Measurements from ENCODE around the gene ARHGAP31.
"Not testable (repeated sequence)": the region's sequence is repeated elsewhere in the genome, so short reads cannot be mapped to it uniquely, and the experiment has no call there.

ARHGAP31 gene

GRCh38 chr3:119343719-119344118, 49.5 kb downstream of the ARHGAP31 start:
- peaks cover 6 to 21% (median 12%) of the 10 kb centered on the region in 10 experiments; a peak in 16 of 20 replicates for H3K4me1 ChIP-seq
- no peak overlapping the region for H3K27ac ChIP-seq
- no peak overlapping the region for H3K9ac ChIP-seq
- no peak overlapping the region for H3K4me3 ChIP-seq
- no peaks in the 10 kb centered on the region for H3K9me3 ChIP-seq (replicated peaks in 1 of 11)
- no peaks in the 10 kb centered on the region for H3K27me3 ChIP-seq
- peak overlapping the region in 7 of 11 experiments; percentile 1 to 52 (median 27); a peak in 9 of 22 replicates for H3K4me2 ChIP-seq
- no peak for TF ChIP-seq Cebpa-rat (IDR thresholded peaks at IDR 0.05)
- H3K36me3 ChIP-seq, result peaks cover 0 to 29% (median 0%) of the 10 kb centered on the region in 11 experiments; a peak in 3 of 22 replicates
- peaks cover 0 to 17% (median 0%) of the 10 kb centered on the region in 11 experiments; a peak in 3 of 22 replicates for H4K20me1 ChIP-seq

- Histone ChIP-seq H3K27me3 (no peaks in the 10 kb centered on the region), H3K9me3 (replicated peaks in 1 of 11) (no peaks in the 10 kb centered on the region), H3K4me3 (no peak overlapping the region), H3K36me3 (peaks cover 0 to 29% (median 0%) of the 10 kb centered on the region in 11 experiments; a peak in 3 of 22 replicates), H3K9ac (no peak overlapping the region), H3K27ac (no peak overlapping the region), H4K20me1 (peaks cover 0 to 30% (median 0%) of the 10 kb centered on the region in 11 experiments; a peak in 4 of 22 replicates), H3K4me2 (no peak overlapping the region), H3K4me1 (peaks cover 22 to 39% (median 32%) of the 10 kb centered on the region in 10 experiments)
- no peak for TF ChIP-seq Cebpa-rat (IDR thresholded peaks at IDR 0.05)
Observed at GRCh38 chr3:119346076-119346496, 51.9 kb downstream of the ARHGAP31 start.

GRCh38 chr3:119347036-119347435, 52.9 kb downstream of the ARHGAP31 start:
- Histone ChIP-seq H4K20me1 (peaks cover 0 to 36% (median 0%) of the 10 kb centered on the region in 11 experiments; a peak in 4 of 22 replicates), H3K9me3 (replicated peaks in 1 of 11) (no peaks in the 10 kb centered on the region), H3K4me1 (peaks cover 32 to 48% (median 41%) of the 10 kb centered on the region in 10 experiments), H3K36me3 (peaks cover 0 to 29% (median 0%) of the 10 kb centered on the region in 11 experiments; a peak in 3 of 22 replicates), H3K9ac (no peak overlapping the region), H3K4me2 (no peak overlapping the region), H3K27me3 (no peaks in the 10 kb centered on the region), H3K4me3 (no peak overlapping the region), H3K27ac (no peak overlapping the region)
- TF ChIP-seq Cebpa-rat (IDR thresholded peaks at IDR 0.05), result no peak

GRCh38 chr3:119349354-119350041, 55.3 kb downstream of the ARHGAP31 start:
- Histone ChIP-seq H3K9me3 (replicated peaks in 1 of 11) (no peaks in the 10 kb centered on the region), H3K4me1 (peaks cover 43 to 55% (median 51%) of the 10 kb centered on the region in 10 experiments), H3K27ac (no peak overlapping the region), H3K27me3 (no peaks in the 10 kb centered on the region), H3K4me2 (peak overlapping the region; percentile 3 to 73 (median 51); a peak in 20 of 22 replicates), H4K20me1 (peaks cover 0 to 48% (median 0%) of the 10 kb centered on the region in 11 experiments; a peak in 4 of 22 replicates), H3K36me3 (peaks cover 0 to 29% (median 0%) of the 10 kb centered on the region in 11 experiments; a peak in 3 of 22 replicates), H3K4me3 (no peak overlapping the region), H3K9ac (no peak overlapping the region)
- TF ChIP-seq Cebpa-rat (IDR thresholded peaks at IDR 0.05), result no peak

- TF ChIP-seq Cebpa-rat (IDR thresholded peaks at IDR 0.05), result no peak
- Histone ChIP-seq H3K9me3 (replicated peaks in 1 of 11) (no peaks in the 10 kb centered on the region), H3K4me1 (peaks cover 43 to 55% (median 51%) of the 10 kb centered on the region in 10 experiments), H3K27ac (no peak overlapping the region), H3K9ac (no peak overlapping the region), H3K36me3 (peaks cover 0 to 32% (median 0%) of the 10 kb centered on the region in 11 experiments; a peak in 3 of 22 replicates), H3K4me3 (no peak overlapping the region), H3K27me3 (no peaks in the 10 kb centered on the region), H3K4me2 (peak overlapping the region; percentile 38 to 73 (median 51)), H4K20me1 (peaks cover 0 to 47% (median 0%) of the 10 kb centered on the region in 11 experiments; a peak in 4 of 22 replicates)
Observed at GRCh38 chr3:119350114-119350513, 55.9 kb downstream of the ARHGAP31 start.

- Histone ChIP-seq H3K27me3 (no peaks in the 10 kb centered on the region), H3K9me3 (replicated peaks in 1 of 11) (no peaks in the 10 kb centered on the region), H3K36me3 (peaks cover 0 to 19% (median 0%) of the 10 kb centered on the region in 11 experiments; a peak in 2 of 22 replicates), H3K4me1 (peaks cover 43 to 55% (median 51%) of the 10 kb centered on the region in 10 experiments), H3K4me2 (peak overlapping the region; percentile 44 to 73 (median 57)), H3K9ac (no peak overlapping the region), H4K20me1 (peaks cover 0 to 39% (median 0%) of the 10 kb centered on the region in 11 experiments; a peak in 4 of 22 replicates), H3K27ac (peak overlapping the region in 4 of 11 experiments; percentile 3 to 34 (median 12); a peak in 4 of 22 replicates), H3K4me3 (no peak overlapping the region)
- no peak for TF ChIP-seq Cebpa-rat (IDR thresholded peaks at IDR 0.05)
Observed at GRCh38 chr3:119351581-119351980, 57.4 kb downstream of the ARHGAP31 start.

GRCh38 chr3:119352034-119352609, 57.9 kb downstream of the ARHGAP31 start:
- peaks cover 0 to 45% (median 0%) of the 10 kb centered on the region in 11 experiments; a peak in 4 of 22 replicates for H4K20me1 ChIP-seq
- peak in 1 of 11 experiments; percentile 15; a peak in 1 of 22 replicates for TF ChIP-seq Cebpa-rat (IDR thresholded peaks at IDR 0.05)
- H3K9me3 ChIP-seq (replicated peaks in 1 of 11), result no peaks in the 10 kb centered on the region
- H3K27me3 ChIP-seq, result no peaks in the 10 kb centered on the region
- H3K27ac ChIP-seq, result peak overlapping the region in 8 of 11 experiments; percentile 3 to 49 (median 28); a peak in 9 of 22 replicates
- peaks cover 43 to 55% (median 51%) of the 10 kb centered on the region in 10 experiments for H3K4me1 ChIP-seq
- H3K9ac ChIP-seq, result no peak overlapping the region
- H3K4me2 ChIP-seq, result peak overlapping the region; percentile 44 to 73 (median 57)
- H3K4me3 ChIP-seq, result no peak overlapping the region
- H3K36me3 ChIP-seq, result peaks cover 0 to 14% (median 0%) of the 10 kb centered on the region in 11 experiments; a peak in 1 of 22 replicates

GRCh38 chr3:119352863-119353527, 58.8 kb downstream of the ARHGAP31 start:
- peaks cover 0 to 47% (median 0%) of the 10 kb centered on the region in 11 experiments; a peak in 4 of 22 replicates for H4K20me1 ChIP-seq
- peak overlapping the region in 8 of 11 experiments; percentile 6 to 49 (median 20); a peak in 10 of 22 replicates for H3K27ac ChIP-seq
- H3K9me3 ChIP-seq (replicated peaks in 1 of 11), result no peaks in the 10 kb centered on the region
- peak overlapping the region; percentile 44 to 73 (median 57) for H3K4me2 ChIP-seq
- no peak overlapping the region for H3K4me3 ChIP-seq
- H3K9ac ChIP-seq, result no peak overlapping the region; a peak in 1 of 22 replicates
- TF ChIP-seq Cebpa-rat (IDR thresholded peaks at IDR 0.05), result peak in 5 of 11 experiments; percentile 16 to 73 (median 40); a peak in 4 of 22 replicates
- H3K27me3 ChIP-seq, result no peaks in the 10 kb centered on the region
- H3K4me1 ChIP-seq, result peaks cover 43 to 55% (median 52%) of the 10 kb centered on the region in 10 experiments
- 0 out of 22 replicates have a peak, but pooled peaks cover 0 to 6% (median 0%) of the 10 kb centered on the region in 11 experiments for H3K36me3 ChIP-seq

- not testable (repeated sequence) for H3K4me3 ChIP-seq; H3K27me3 ChIP-seq; H3K9me3 ChIP-seq (replicated peaks in 1 of 11); H3K36me3 ChIP-seq; H3K9ac ChIP-seq; H3K4me2 ChIP-seq; H3K27ac ChIP-seq
- peaks cover 0 to 43% (median 0%) of the 10 kb centered on the region in 11 experiments; a peak in 4 of 22 replicates for H4K20me1 ChIP-seq
- peaks cover 41 to 50% (median 46%) of the 10 kb centered on the region in 10 experiments for H3K4me1 ChIP-seq
Observed at GRCh38 chr3:119355608-119356007, 61.4 kb downstream of the ARHGAP31 start.

Measured in BLaER1 treated with 17β-estradiol and CSF1 and Interleukin-3, amounts not matched to agents 10 nM and 100 nM (cell line).